Mesenchymal stem cell (in vitro differentiated cells and primary cell): ENCODE measurements around the gene RPUSD4.

Experiments used
- DNase-seq: peaks from one replicate; pipeline ENCODE4 v3.0.0-alpha.2; 2013
- H2AFZ ChIP-seq: one replicate; pipeline ENCODE4 v1.6.1; 2013; ENCODE audit warnings: low read depth, mild to moderate bottlenecking, control low read depth, inconsistent platforms, low read length, moderate library complexity
- H2AK5ac ChIP-seq: 2 replicates; pipeline ENCODE4 v1.6.1; 2013; ENCODE audit warnings: low read length, moderate library complexity, mild to moderate bottlenecking, inconsistent platforms; ENCODE audit not compliant: severe bottlenecking
- H2BK120ac ChIP-seq: one replicate; pipeline ENCODE4 v1.6.1; 2013; ENCODE audit warnings: low read depth, mild to moderate bottlenecking, inconsistent platforms, low read length, moderate library complexity
- H2BK12ac ChIP-seq, 2 experiments: one replicate each; pipeline ENCODE4 v1.6.1; 2013; ENCODE audit warnings: inconsistent platforms in 2 of 2, low read length in 2 of 2, mild to moderate bottlenecking in 2 of 2, moderate library complexity in 2 of 2, control low read depth in 1 of 2
- H2BK15ac ChIP-seq: one replicate; pipeline ENCODE4 v1.6.1; 2013; ENCODE audit warnings: mild to moderate bottlenecking, low read depth, inconsistent platforms; ENCODE audit not compliant: poor library complexity, severe bottlenecking
- H2BK5ac ChIP-seq: 2 replicates; pipeline ENCODE4 v1.6.1; 2013; ENCODE audit warnings: low read depth, mild to moderate bottlenecking, low read length, control low read depth, inconsistent platforms; ENCODE audit not compliant: poor library complexity, severe bottlenecking
- H3K14ac ChIP-seq, 2 experiments: one replicate each; pipeline ENCODE4 v1.6.1; 2013; ENCODE audit warnings: inconsistent platforms in 2 of 2, low read length in 2 of 2, control low read depth in 1 of 2, mild to moderate bottlenecking in 1 of 2, moderate library complexity in 1 of 2
- H3K18ac ChIP-seq, 2 experiments: one replicate each; pipeline ENCODE4 v1.6.1; 2013; ENCODE audit warnings: inconsistent platforms in 2 of 2, low read length in 2 of 2, control low read depth in 1 of 2, low read depth in 1 of 2, mild to moderate bottlenecking in 1 of 2
- H3K23ac ChIP-seq, 2 experiments: one replicate each; pipeline ENCODE4 v1.6.1; 2013; ENCODE audit warnings: inconsistent platforms in 2 of 2, low read length in 2 of 2, mild to moderate bottlenecking in 2 of 2, moderate library complexity in 2 of 2, control low read depth in 1 of 2
- H3K27ac ChIP-seq: 2 replicates; pipeline ENCODE4 v1.5.1; 2013; ENCODE audit warnings: mild to moderate bottlenecking, moderate library complexity, low read length, control low read depth, inconsistent platforms; ENCODE audit not compliant: poor library complexity, severe bottlenecking
- H3K27me3 ChIP-seq, 2 experiments: 2 replicates each; pipeline versions ENCODE4 v1.6.1 to v1.7.0; 2013; ENCODE audit warnings: low read length in 2 of 2, mild to moderate bottlenecking in 2 of 2, moderate library complexity in 2 of 2, control low read depth in 1 of 2, inconsistent platforms in 1 of 2; ENCODE audit not compliant: control insufficient read depth in 1 of 2, insufficient read depth in 1 of 2
- H3K36me3 ChIP-seq, 2 experiments: 2 replicates each; pipeline versions ENCODE4 v1.6.1 to v1.7.0; 2013; ENCODE audit warnings: low read length in 2 of 2, control low read depth in 1 of 2, inconsistent platforms in 1 of 2, low read depth in 1 of 2, mild to moderate bottlenecking in 1 of 2; ENCODE audit not compliant: insufficient read depth in 2 of 2, control insufficient read depth in 1 of 2
- H3K4ac ChIP-seq, 2 experiments: one replicate each; pipeline ENCODE4 v1.6.1; 2013; ENCODE audit warnings: inconsistent platforms in 2 of 2, low read length in 2 of 2, mild to moderate bottlenecking in 2 of 2, moderate library complexity in 2 of 2, control low read depth in 1 of 2, low read depth in 1 of 2
- H3K4me1 ChIP-seq: 2 replicates; pipeline ENCODE4 v1.6.1; 2013; ENCODE audit warnings: low read depth, low read length, control low read depth; ENCODE audit not compliant: control insufficient read depth, insufficient read depth
- H3K4me2 ChIP-seq: 2 replicates; pipeline ENCODE4 v1.6.1; 2013; ENCODE audit warnings: low read length, mild to moderate bottlenecking, inconsistent platforms; ENCODE audit not compliant: poor library complexity, severe bottlenecking
- H3K4me3 ChIP-seq, 2 experiments: 2 replicates each; pipeline versions ENCODE4 v1.5.1 to v1.7.0; 2013; ENCODE audit warnings: low read length in 2 of 2, mild to moderate bottlenecking in 2 of 2, control low read depth in 1 of 2, low read depth in 1 of 2; ENCODE audit not compliant: insufficient read depth in 1 of 2
- H3K79me1 ChIP-seq: replicated peaks from 2 replicates; pipeline ENCODE4 v1.6.1; 2013; ENCODE audit warnings: mild to moderate bottlenecking, control low read depth, low read length, inconsistent platforms; ENCODE audit not compliant: poor library complexity, severe bottlenecking
- H3K9ac ChIP-seq: 2 replicates; pipeline ENCODE4 v1.7.0; 2013; ENCODE audit warnings: mild to moderate bottlenecking, low read length, moderate library complexity
- H3K9me3 ChIP-seq: 2 replicates; pipeline ENCODE4 v1.7.0; 2013; ENCODE audit warnings: mild to moderate bottlenecking, low read length; ENCODE audit not compliant: control insufficient read depth
- H4K8ac ChIP-seq: one replicate; pipeline ENCODE4 v1.6.1; 2013; ENCODE audit warnings: inconsistent platforms, mild to moderate bottlenecking, low read length, moderate library complexity
- H4K91ac ChIP-seq: one replicate; pipeline ENCODE4 v1.6.1; 2013; ENCODE audit warnings: mild to moderate bottlenecking, low read length, inconsistent platforms
- WGBS: methylation state at CpG from one replicate; pipeline ENCODE4 v1.1.7; 2013; ENCODE audit warnings: mixed read lengths; 5-methylcytosine and 5-hydroxymethylcytosine counted together

Gene RPUSD4

GRCh38 chr11:126190792-126191191, 20.7 kb downstream of the RPUSD4 start:
- Histone ChIP-seq H2BK12ac (no peak overlapping the region), H3K4me3 (no peak overlapping the region), H3K4ac (no peak overlapping the region), H3K9ac (no peak overlapping the region), H4K8ac (no peak overlapping the region), H2BK5ac (no peak overlapping the region), H3K27me3 (no peaks in the 10 kb centered on the region), H3K23ac (no peak overlapping the region), H3K9me3 (no peaks in the 10 kb centered on the region), H3K27ac (no peak overlapping the region), H3K4me2 (no peak overlapping the region), H3K18ac (no peak overlapping the region), H2AFZ (no peak overlapping the region), H4K91ac (no peak overlapping the region), H2BK15ac (no peak overlapping the region), H2AK5ac (no peak overlapping the region), H2BK120ac (no peak overlapping the region), H3K79me1 (peaks cover 16% of the 10 kb centered on the region), H3K4me1 (peaks cover 7% of the 10 kb centered on the region), H3K14ac (no peak overlapping the region), H3K36me3 (peaks cover 20 to 62% of the 10 kb centered on the region in 2 experiments)
- WGBS: 96% methylated on average over 14 of the region's 14 CpGs
- no peak for DNase-seq

GRCh38 chr11:126189109-126189929, 22.1 kb downstream of the RPUSD4 start:
- Histone ChIP-seq H4K91ac (no peak overlapping the region), H2AK5ac (no peak overlapping the region), H3K4ac (no peak overlapping the region), H3K9ac (no peak overlapping the region), H4K8ac (no peak overlapping the region), H2BK15ac (no peak overlapping the region), H2BK120ac (no peak overlapping the region), H3K36me3 (peaks cover 17 to 62% of the 10 kb centered on the region in 2 experiments), H3K18ac (no peak overlapping the region), H3K27me3 (no peaks in the 10 kb centered on the region), H3K79me1 (peaks cover 12% of the 10 kb centered on the region), H3K4me3 (no peak overlapping the region), H2BK5ac (no peak overlapping the region), H3K23ac (no peak overlapping the region), H3K14ac (no peak overlapping the region), H2BK12ac (no peak overlapping the region), H3K27ac (no peak overlapping the region), H2AFZ (no peak overlapping the region), H3K9me3 (no peaks in the 10 kb centered on the region), H3K4me1 (peaks cover 11% of the 10 kb centered on the region), H3K4me2 (no peak overlapping the region)
- 90% methylated on average over 22 of the region's 22 CpGs for whole genome bisulfite sequencing
- DNase-seq: no peak

GRCh38 chr11:126188332-126189108, 22.9 kb downstream of the RPUSD4 start:
- no peak overlapping the region for H2AFZ ChIP-seq
- H2AK5ac ChIP-seq: no peak overlapping the region
- peaks cover 11% of the 10 kb centered on the region for H3K79me1 ChIP-seq
- no peak overlapping the region for H2BK15ac ChIP-seq
- H3K4me3 ChIP-seq: no peak overlapping the region
- no peak overlapping the region for H3K9ac ChIP-seq
- H3K18ac ChIP-seq: no peak overlapping the region
- no peak overlapping the region for H2BK12ac ChIP-seq
- H3K14ac ChIP-seq: no peak overlapping the region
- H3K4me1 ChIP-seq: peaks cover 11% of the 10 kb centered on the region
- no peaks in the 10 kb centered on the region for H3K27me3 ChIP-seq
- H3K4me2 ChIP-seq: no peak overlapping the region
- 90% methylated on average over 15 of the region's 15 CpGs for WGBS
- H3K9me3 ChIP-seq: no peaks in the 10 kb centered on the region
- H3K36me3 ChIP-seq: peaks cover 17 to 62% of the 10 kb centered on the region in 2 experiments
- H2BK120ac ChIP-seq: no peak overlapping the region
- no peak for DNase-seq
- no peak overlapping the region for H4K8ac ChIP-seq
- H2BK5ac ChIP-seq: no peak overlapping the region
- H3K27ac ChIP-seq: no peak overlapping the region
- no peak overlapping the region for H4K91ac ChIP-seq
- H3K23ac ChIP-seq: no peak overlapping the region
- H3K4ac ChIP-seq: no peak overlapping the region
